GM23338 (cell line): ENCODE results near the gene CHMP1B.

Source experiments
- CREB1 ChIP-seq: fragments of 250-450 bp; sonication (Bioruptor Pico); IDR thresholded peaks from 2 replicates; pipeline ENCODE4 v1.5.0; 2020; ENCODE audit warnings: low read depth, mild to moderate bottlenecking, moderate library complexity
- CTCF ChIP-seq, 2 experiments: fragments of 200-600 bp in 1 of 2; sonication (generic) in 1 of 2; conservative IDR thresholded peaks; 2 replicates each; pipeline versions ENCODE4 v1.5.1 to v1.6.1; 2016 to 2017; ENCODE audit warnings: antibody characterized with exemption in 2 of 2, low read depth in 2 of 2, mild to moderate bottlenecking in 2 of 2, moderate library complexity in 1 of 2
- ETS1 ChIP-seq: IDR thresholded peaks from 2 replicates; pipeline ENCODE4 v1.6.1; 2016; ENCODE audit warnings: antibody characterized with exemption
- EZH2 ChIP-seq: fragments of 200-600 bp; sonication (generic); IDR thresholded peaks from one replicate; pipeline ENCODE4 v1.8.0; 2017; ENCODE audit warnings: antibody characterized with exemption, mild to moderate bottlenecking, low read depth; ENCODE audit not compliant: unreplicated experiment
- EZH2phosphoT487 ChIP-seq: fragments of 200-600 bp; sonication (generic); IDR thresholded peaks from one replicate; pipeline ENCODE4 v1.8.1; 2018; ENCODE audit warnings: antibody characterized with exemption; ENCODE audit not compliant: unreplicated experiment
- JUNB ChIP-seq: IDR thresholded peaks from one replicate; pipeline ENCODE4 v1.6.1; 2016; ENCODE audit warnings: antibody characterized with exemption; ENCODE audit not compliant: unreplicated experiment
- NANOG ChIP-seq: IDR thresholded peaks from 2 replicates; pipeline ENCODE4 v1.6.1; 2016; ENCODE audit warnings: antibody characterized with exemption, borderline replicate concordance
- POLR2AphosphoS5 ChIP-seq: IDR thresholded peaks from 2 replicates; pipeline ENCODE4 v1.6.1; 2016; ENCODE audit warnings: antibody characterized with exemption, low read depth
- REST ChIP-seq: IDR thresholded peaks from one replicate; pipeline ENCODE4 v1.6.1; 2018; ENCODE audit warnings: antibody characterized with exemption; ENCODE audit not compliant: unreplicated experiment
- ZNF114 ChIP-seq: fragments of 250-450 bp; sonication (Bioruptor Pico); IDR thresholded peaks from 2 replicates; pipeline ENCODE4 v1.5.0; 2020; ENCODE audit warnings: mild to moderate bottlenecking, moderate library complexity
- ZNF331 ChIP-seq: fragments of 250-450 bp; sonication (Bioruptor Pico); IDR thresholded peaks from 2 replicates; pipeline ENCODE4 v1.5.0; 2020; ENCODE audit warnings: low read depth, mild to moderate bottlenecking, moderate library complexity
- TF ChIP-seq, protein P1 (sequence below): fragments of 250-450 bp; sonication (Bioruptor Pico); IDR thresholded peaks from 2 replicates; pipeline ENCODE4 v1.5.0; 2020; ENCODE audit warnings: mild to moderate bottlenecking, moderate library complexity

GRCh38 chr18:11818486-11819203, 32.6 kb upstream of the CHMP1B start:
- TF ChIP-seq EZH2, result no peak
- no peak for TF ChIP-seq CTCF (conservative IDR thresholded peaks at IDR 0.05; ENCODE audit: low read depth in 2 of 2)
- TF ChIP-seq POLR2AphosphoS5, result no peak
- TF ChIP-seq JUNB, result no peak
- TF ChIP-seq, protein P1, sequence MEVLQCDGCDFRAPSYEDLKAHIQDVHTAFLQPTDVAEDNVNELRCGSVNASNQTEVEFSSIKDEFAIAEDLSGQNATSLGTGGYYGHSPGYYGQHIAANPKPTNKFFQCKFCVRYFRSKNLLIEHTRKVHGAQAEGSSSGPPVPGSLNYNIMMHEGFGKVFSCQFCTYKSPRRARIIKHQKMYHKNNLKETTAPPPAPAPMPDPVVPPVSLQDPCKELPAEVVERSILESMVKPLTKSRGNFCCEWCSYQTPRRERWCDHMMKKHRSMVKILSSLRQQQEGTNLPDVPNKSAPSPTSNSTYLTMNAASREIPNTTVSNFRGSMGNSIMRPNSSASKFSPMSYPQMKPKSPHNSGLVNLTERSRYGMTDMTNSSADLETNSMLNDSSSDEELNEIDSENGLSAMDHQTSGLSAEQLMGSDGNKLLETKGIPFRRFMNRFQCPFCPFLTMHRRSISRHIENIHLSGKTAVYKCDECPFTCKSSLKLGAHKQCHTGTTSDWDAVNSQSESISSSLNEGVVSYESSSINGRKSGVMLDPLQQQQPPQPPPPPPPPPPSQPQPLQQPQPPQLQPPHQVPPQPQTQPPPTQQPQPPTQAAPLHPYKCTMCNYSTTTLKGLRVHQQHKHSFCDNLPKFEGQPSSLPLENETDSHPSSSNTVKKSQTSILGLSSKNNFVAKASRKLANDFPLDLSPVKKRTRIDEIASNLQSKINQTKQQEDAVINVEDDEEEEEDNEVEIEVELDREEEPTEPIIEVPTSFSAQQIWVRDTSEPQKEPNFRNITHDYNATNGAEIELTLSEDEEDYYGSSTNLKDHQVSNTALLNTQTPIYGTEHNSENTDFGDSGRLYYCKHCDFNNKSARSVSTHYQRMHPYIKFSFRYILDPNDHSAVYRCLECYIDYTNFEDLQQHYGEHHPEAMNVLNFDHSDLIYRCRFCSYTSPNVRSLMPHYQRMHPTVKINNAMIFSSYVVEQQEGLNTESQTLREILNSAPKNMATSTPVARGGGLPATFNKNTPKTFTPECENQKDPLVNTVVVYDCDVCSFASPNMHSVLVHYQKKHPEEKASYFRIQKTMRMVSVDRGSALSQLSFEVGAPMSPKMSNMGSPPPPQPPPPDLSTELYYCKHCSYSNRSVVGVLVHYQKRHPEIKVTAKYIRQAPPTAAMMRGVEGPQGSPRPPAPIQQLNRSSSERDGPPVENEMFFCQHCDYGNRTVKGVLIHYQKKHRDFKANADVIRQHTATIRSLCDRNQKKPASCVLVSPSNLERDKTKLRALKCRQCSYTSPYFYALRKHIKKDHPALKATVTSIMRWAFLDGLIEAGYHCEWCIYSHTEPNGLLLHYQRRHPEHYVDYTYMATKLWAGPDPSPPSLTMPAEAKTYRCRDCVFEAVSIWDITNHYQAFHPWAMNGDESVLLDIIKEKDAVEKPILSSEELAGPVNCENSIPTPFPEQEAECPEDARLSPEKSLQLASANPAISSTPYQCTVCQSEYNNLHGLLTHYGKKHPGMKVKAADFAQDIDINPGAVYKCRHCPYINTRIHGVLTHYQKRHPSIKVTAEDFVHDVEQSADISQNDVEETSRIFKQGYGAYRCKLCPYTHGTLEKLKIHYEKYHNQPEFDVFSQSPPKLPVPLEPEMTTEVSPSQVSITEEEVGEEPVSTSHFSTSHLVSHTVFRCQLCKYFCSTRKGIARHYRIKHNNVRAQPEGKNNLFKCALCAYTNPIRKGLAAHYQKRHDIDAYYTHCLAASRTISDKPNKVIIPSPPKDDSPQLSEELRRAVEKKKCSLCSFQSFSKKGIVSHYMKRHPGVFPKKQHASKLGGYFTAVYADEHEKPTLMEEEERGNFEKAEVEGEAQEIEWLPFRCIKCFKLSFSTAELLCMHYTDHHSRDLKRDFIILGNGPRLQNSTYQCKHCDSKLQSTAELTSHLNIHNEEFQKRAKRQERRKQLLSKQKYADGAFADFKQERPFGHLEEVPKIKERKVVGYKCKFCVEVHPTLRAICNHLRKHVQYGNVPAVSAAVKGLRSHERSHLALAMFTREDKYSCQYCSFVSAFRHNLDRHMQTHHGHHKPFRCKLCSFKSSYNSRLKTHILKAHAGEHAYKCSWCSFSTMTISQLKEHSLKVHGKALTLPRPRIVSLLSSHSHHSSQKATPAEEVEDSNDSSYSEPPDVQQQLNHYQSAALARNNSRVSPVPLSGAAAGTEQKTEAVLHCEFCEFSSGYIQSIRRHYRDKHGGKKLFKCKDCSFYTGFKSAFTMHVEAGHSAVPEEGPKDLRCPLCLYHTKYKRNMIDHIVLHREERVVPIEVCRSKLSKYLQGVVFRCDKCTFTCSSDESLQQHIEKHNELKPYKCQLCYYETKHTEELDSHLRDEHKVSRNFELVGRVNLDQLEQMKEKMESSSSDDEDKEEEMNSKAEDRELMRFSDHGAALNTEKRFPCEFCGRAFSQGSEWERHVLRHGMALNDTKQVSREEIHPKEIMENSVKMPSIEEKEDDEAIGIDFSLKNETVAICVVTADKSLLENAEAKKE, result no peak
- no peak for TF ChIP-seq EZH2phosphoT487
- TF ChIP-seq REST, result no peak
- TF ChIP-seq NANOG, result no peak
- no peak for TF ChIP-seq CREB1
- no peak for TF ChIP-seq ZNF114 (CRISPR knock-in tag)
- no peak for TF ChIP-seq ETS1
- no peak for TF ChIP-seq ZNF331
